H1 (cell line): ENCODE measurements around the gene ARHGAP27. TPM values are rescaled to one million over a fixed set of nuclear protein-coding genes. Genes with fewer than 3 reads are reported as not detected.

Experiments used
- CTCF ChIA-PET: fragments of 300-600 bp; sonication (Branson Sonifier 250); formaldehyde crosslinking; loops from one replicate; lab custom pipeline; 2021; ENCODE audit not compliant: partially characterized antibody; lab: Charles Lee
- POLR2A ChIA-PET: fragments of 300-600 bp; sonication (Branson Sonifier 250); formaldehyde crosslinking; loops from one replicate; lab custom pipeline; 2021; ENCODE audit warnings: inconsistent platforms; ENCODE audit not compliant: partially characterized antibody; lab: Charles Lee
- DNase-seq, 2 experiments: peaks; one replicate each; pipeline versions ENCODE4 v3.0.0 to v3.0.0-alpha.2; 2010 to 2022; ENCODE audit warnings: low spot score in 2 of 2, low read depth in 1 of 2, mixed read lengths in 1 of 2
- FAIRE-seq: peaks from 2 replicates; lab custom pipeline; 2011; peaks lifted over from hg19 to GRCh38; lab: Jason Lieb, UNC
- H2AFZ ChIP-seq: 2 replicates; pipeline ENCODE4 v1.8.1; 2012; ENCODE audit warnings: low read length, inconsistent platforms
- H2AK5ac ChIP-seq: 2 replicates; pipeline ENCODE4 v1.6.1; 2013; ENCODE audit warnings: low read depth, low read length
- H2BK120ac ChIP-seq: replicated peaks from 2 replicates; pipeline ENCODE3; 2013; ENCODE audit warnings: low read depth, low read length, inconsistent platforms
- H2BK12ac ChIP-seq: 2 replicates; pipeline ENCODE4 v1.6.1; 2013; ENCODE audit warnings: low read depth, low read length
- H2BK15ac ChIP-seq: 2 replicates; pipeline ENCODE4 v1.6.1; 2013; ENCODE audit warnings: low read length
- H2BK20ac ChIP-seq: 2 replicates; pipeline ENCODE4 v1.6.1; 2013; ENCODE audit warnings: low read length
- H2BK5ac ChIP-seq: 2 replicates; pipeline ENCODE4 v1.6.1; 2013; ENCODE audit warnings: low read depth, low read length
- H3K14ac ChIP-seq: 2 replicates; pipeline ENCODE4 v1.6.1; 2013; ENCODE audit warnings: inconsistent platforms; ENCODE audit not compliant: insufficient read length
- H3K18ac ChIP-seq: 2 replicates; pipeline ENCODE4 v1.6.1; 2013; ENCODE audit warnings: low read length; ENCODE audit errors: extremely low read depth
- H3K23ac ChIP-seq: 2 replicates; pipeline ENCODE4 v1.6.1; 2013; ENCODE audit warnings: inconsistent platforms; ENCODE audit not compliant: insufficient read length
- H3K23me2 ChIP-seq: 2 replicates; pipeline ENCODE4 v1.6.1; 2013; ENCODE audit warnings: low read depth, low read length
- H3K27ac ChIP-seq: 2 replicates; pipeline ENCODE4 v1.6.1; 2011; ENCODE audit warnings: low read depth, low read length, inconsistent platforms
- H3K27me3 ChIP-seq, 4 experiments: replicated peaks in 1 of 4; 1 replicate in 1 of 4; 2 replicates in 3 of 4; pipeline versions ENCODE4 v1.6.1 to v1.8.1; 2011 to 2013; ENCODE audit warnings: low read length in 3 of 4, mild to moderate bottlenecking in 3 of 4, inconsistent platforms in 2 of 4, mixed read lengths in 2 of 4, moderate library complexity in 1 of 4; ENCODE audit not compliant: control insufficient read depth in 3 of 4, insufficient read depth in 3 of 4; ENCODE audit errors: extremely low read depth in 1 of 4
- H3K36me3 ChIP-seq, 4 experiments: 2 replicates each; pipeline versions ENCODE4 v1.6.1 to v1.8.1; 2011 to 2013; ENCODE audit warnings: mild to moderate bottlenecking in 4 of 4, low read length in 3 of 4, moderate library complexity in 2 of 4, control low read depth in 1 of 4, inconsistent platforms in 1 of 4; ENCODE audit not compliant: insufficient read depth in 4 of 4, control insufficient read depth in 2 of 4
- H3K4ac ChIP-seq: replicated peaks from 2 replicates; pipeline ENCODE3; 2013; ENCODE audit warnings: low read length, low read depth, mixed read lengths, inconsistent platforms; ENCODE audit not compliant: insufficient read length
- H3K4me1 ChIP-seq, 4 experiments: replicated peaks in 1 of 4; 1 replicate in 1 of 4; 2 replicates in 3 of 4; pipeline versions ENCODE4 v1.6.1 to v1.8.1; 2011 to 2013; ENCODE audit warnings: low read length in 3 of 4, inconsistent platforms in 2 of 4, mixed read lengths in 1 of 4; ENCODE audit not compliant: insufficient read depth in 4 of 4, control insufficient read depth in 3 of 4
- H3K4me2 ChIP-seq, 2 experiments: 2 replicates each; pipeline versions ENCODE4 v1.6.1 to v1.8.1; 2011 to 2013; ENCODE audit warnings: low read depth in 2 of 2, low read length in 2 of 2, control low read depth in 1 of 2, inconsistent platforms in 1 of 2, mild to moderate bottlenecking in 1 of 2; ENCODE audit not compliant: insufficient read depth in 1 of 2
- H3K4me3 ChIP-seq, 4 experiments: fragments of 200-600, 300-600 bp in 1 of 4; sonication (generic), shearing (Covaris generic), sonication (Bioruptor Twin) in 1 of 4; 2 replicates each; pipeline versions ENCODE4 v1.5.1 to v1.8.1; 2011 to 2016; ENCODE audit warnings: low read length in 4 of 4, low read depth in 3 of 4, control low read depth in 2 of 4, inconsistent platforms in 2 of 4, mild to moderate bottlenecking in 2 of 4, mixed read lengths in 1 of 4, moderate library complexity in 1 of 4; ENCODE audit not compliant: insufficient read depth in 2 of 4; ENCODE audit errors: extremely low read depth in 1 of 4
- H3K56ac ChIP-seq: replicated peaks from 2 replicates; pipeline ENCODE3; 2013; ENCODE audit warnings: low read depth, mild to moderate bottlenecking, mixed read lengths, low read length, inconsistent platforms; ENCODE audit not compliant: insufficient read length
- H3K79me1 ChIP-seq: 2 replicates; pipeline ENCODE4 v1.6.1; 2013; ENCODE audit warnings: low read depth, low read length, control low read depth
- H3K79me2 ChIP-seq, 2 experiments: 2 replicates each; pipeline versions ENCODE4 v1.6.1 to v1.8.1; 2012 to 2013; ENCODE audit warnings: low read length in 2 of 2, mild to moderate bottlenecking in 2 of 2, inconsistent platforms in 1 of 2; ENCODE audit not compliant: insufficient read depth in 2 of 2, control insufficient read depth in 1 of 2
- H3K9ac ChIP-seq, 4 experiments: replicated peaks in 1 of 4; 1 replicate in 1 of 4; 2 replicates in 3 of 4; pipeline versions ENCODE4 v1.6.1 to v1.8.1; 2011 to 2013; ENCODE audit warnings: low read depth in 3 of 4, low read length in 3 of 4, control low read depth in 2 of 4, mild to moderate bottlenecking in 2 of 4, moderate library complexity in 2 of 4, inconsistent platforms in 1 of 4; ENCODE audit errors: extremely low read depth in 1 of 4
- H3K9me3 ChIP-seq, 2 experiments: 2 replicates each; pipeline versions ENCODE4 v1.6.1 to v1.8.1; 2012 to 2013; ENCODE audit warnings: mild to moderate bottlenecking in 2 of 2, moderate library complexity in 2 of 2, control low read depth in 1 of 2, inconsistent platforms in 1 of 2, low read depth in 1 of 2, low read length in 1 of 2, mixed read lengths in 1 of 2; ENCODE audit not compliant: insufficient read depth in 2 of 2
- H4K20me1 ChIP-seq, 2 experiments: replicated peaks in 1 of 2; 2 replicates each; pipeline versions ENCODE3 to v1.8.1; 2011 to 2013; ENCODE audit warnings: inconsistent platforms in 2 of 2, low read length in 2 of 2, mild to moderate bottlenecking in 1 of 2; ENCODE audit not compliant: insufficient read depth in 2 of 2, control insufficient read depth in 1 of 2
- H4K5ac ChIP-seq: 2 replicates; pipeline ENCODE4 v1.6.1; 2013; ENCODE audit warnings: low read length, low read depth, mixed read lengths, inconsistent platforms; ENCODE audit not compliant: insufficient read length
- H4K8ac ChIP-seq: 2 replicates; pipeline ENCODE4 v1.8.0; 2013; ENCODE audit warnings: mild to moderate bottlenecking, moderate library complexity, low read length, inconsistent platforms; ENCODE audit not compliant: insufficient read depth; ENCODE audit errors: extremely low read depth
- H4K91ac ChIP-seq: replicated peaks from 2 replicates; pipeline ENCODE3; 2013; ENCODE audit warnings: low read length, mixed read lengths, inconsistent platforms; ENCODE audit not compliant: insufficient read length
- ASH2L ChIP-seq: fragments of 200-600, 300-600 bp; sonication (generic); IDR thresholded peaks from one replicate; pipeline ENCODE4 v1.7.1; 2017; ENCODE audit warnings: low read length
- CBX5 ChIP-seq: fragments of 300-800, 300-1000 bp; sonication (generic); IDR thresholded peaks from 2 replicates; pipeline ENCODE4 v1.7.1; 2016; ENCODE audit warnings: antibody characterized with exemption, low read length, low read depth
- CHD1 ChIP-seq: IDR thresholded peaks from 2 replicates; pipeline ENCODE4 v1.6.1; 2012; ENCODE audit warnings: low read depth, low read length, improper control_type of control experiment
- CHD2 ChIP-seq: IDR thresholded peaks from 2 replicates; pipeline ENCODE4 v1.6.1; 2012; ENCODE audit warnings: low read length, improper control_type of control experiment
- EP300 ChIP-seq, 2 experiments: IDR thresholded peaks; 1 replicate in 1 of 2; 2 replicates in 1 of 2; pipeline ENCODE4 v1.6.1; 2011 to 2012; ENCODE audit warnings: low read depth in 2 of 2, low read length in 2 of 2, mild to moderate bottlenecking in 2 of 2, borderline replicate concordance in 1 of 2, inconsistent platforms in 1 of 2, moderate library complexity in 1 of 2
- KDM1A ChIP-seq: fragments of 200-600, 300-600 bp; sonication (generic); IDR thresholded peaks from 2 replicates; pipeline ENCODE4 v1.7.1; 2016; ENCODE audit warnings: mild to moderate bottlenecking, low read length, borderline replicate concordance
- KDM4A ChIP-seq: IDR thresholded peaks from one replicate; pipeline ENCODE4 v1.7.1; 2012; ENCODE audit warnings: low read depth, mild to moderate bottlenecking, moderate library complexity, low read length, inconsistent platforms; ENCODE audit not compliant: severe bottlenecking
- NANOG ChIP-seq: IDR thresholded peaks from 2 replicates; pipeline ENCODE4 v1.6.1; 2011; ENCODE audit warnings: low read length, low read depth, mild to moderate bottlenecking, inconsistent platforms; ENCODE audit not compliant: insufficient read depth, poor library complexity, severe bottlenecking
- NRF1 ChIP-seq: IDR thresholded peaks from 2 replicates; pipeline ENCODE4 v1.6.1; 2011; ENCODE audit warnings: mild to moderate bottlenecking, low read depth, low read length, improper control_type of control experiment
- RBBP5 ChIP-seq: IDR thresholded peaks from 2 replicates; pipeline ENCODE4 v1.7.1; 2012; ENCODE audit warnings: low read depth, mild to moderate bottlenecking, inconsistent platforms, low read length, moderate library complexity, borderline replicate concordance
- SP2 ChIP-seq: IDR thresholded peaks from 2 replicates; pipeline ENCODE4 v1.6.1; 2012; ENCODE audit warnings: mild to moderate bottlenecking, low read length, inconsistent platforms
- WGBS, 2 experiments: shearing (Covaris generic) in 1 of 2; methylation state at CpG; one replicate each; pipeline versions ENCODE4 v1.1.6 to v1.1.7; 2013 to 2015; ENCODE audit warnings: low lambda C conversion rate in 2 of 2, mixed read lengths in 2 of 2, inconsistent platforms in 1 of 2, low coverage in 1 of 2, missing lambda C conversion rate in 1 of 2; ENCODE audit not compliant: insufficient replicate concordance in 2 of 2, insufficient coverage in 1 of 2, insufficient read length in 1 of 2; ENCODE audit errors: extremely low coverage in 1 of 2, missing lambda C conversion rate in 1 of 2; 5-methylcytosine and 5-hydroxymethylcytosine counted together
- polyA plus RNA-seq, 7 experiments: library from polyadenylated mRNA; depleted of rRNA in 3 of 7; stranded (reverse) in 5 of 7; unstranded in 2 of 7; fragments of >200 nt in 5 of 7; fragments of 200-250 nt in 2 of 7; gene quantifications; 1 replicate in 5 of 7; 2 replicates in 1 of 7; 4 replicates in 1 of 7; pipeline versions ENCODE4 v1.2.1 to v1.2.3, GENCODE V29; 2011 to 2013; ENCODE audit warnings: missing spikeins in 2 of 7, mixed read lengths in 2 of 7
- total RNA-seq: library from RNA; stranded (reverse); fragmentation: NEBNext Ultra II Directional; extraction: Animal tissue kit (Norgen Biotek cat#: 25700); gene quantifications from 2 replicates; pipeline ENCODE4 v1.2.1, GENCODE V29; 2021

The ARHGAP27 gene
- total and polyA plus RNA-seq, 2 of the 8 experiments (the other 6 are each of a cell fraction or from before 2014, with no cell fraction given) = 11.6 to 13.1 TPM

- H3K4me2 ChIP-seq = no peak overlapping the region
- H4K20me1 ChIP-seq = no peaks in the 10 kb centered on the region
- H2BK20ac ChIP-seq = peak overlapping the region; percentile 51
- no peak overlapping the region for H3K27ac ChIP-seq
- no peaks in the 10 kb centered on the region for H3K23me2 ChIP-seq
- H3K18ac ChIP-seq = no peak overlapping the region
- H3K27me3 ChIP-seq = no peaks in the 10 kb centered on the region; a peak in 1 of 7 replicates
- H3K9me3 ChIP-seq = no peaks in the 10 kb centered on the region
- H3K79me2 ChIP-seq = no peaks in the 10 kb centered on the region
- no peak for DNase-seq
- peaks cover 8 to 22% (median 13%) of the 10 kb centered on the region in 4 experiments for H3K4me1 ChIP-seq
- H3K23ac ChIP-seq = no peak overlapping the region
- H3K9ac ChIP-seq = no peak overlapping the region; a peak in 1 of 7 replicates
- whole genome bisulfite sequencing, 2 experiments = 93% methylated on average over 7 of the region's 7 CpGs; no CpG with 5 or more reads in 1 of the 2 experiments
- POLR2A ChIA-PET = interaction anchor here (1.0 to 1.9 kb wide), 3 partner anchors 8 to 18 kb away, joined by 3 to 5 read pairs (median 4); no protein-coding TSS in a partner anchor
- H3K14ac ChIP-seq = no peak overlapping the region
- no peak overlapping the region for H4K8ac ChIP-seq
- peak overlapping the region; percentile 87; the same call in 1 of the 2 replicates for H2AK5ac ChIP-seq
- no peaks in the 10 kb centered on the region for H3K79me1 ChIP-seq
- CTCF ChIA-PET = interaction anchor here (1.2 to 2.0 kb wide), 9 partner anchors 9 to 135 kb away, joined by 3 to 9 read pairs (median 4); partner anchors contain the start of gene MAP3K14
- H2BK120ac ChIP-seq = peak overlapping the region; percentile 65
- H3K36me3 ChIP-seq = no peaks in the 10 kb centered on the region
- 0 out of 2 replicates have a peak overlapping the region, but pooled peaks have one; percentile 63 for H2BK15ac ChIP-seq
- H4K91ac ChIP-seq = peak overlapping the region; percentile 91
- H2AFZ ChIP-seq = no peak overlapping the region
- H4K5ac ChIP-seq = no peak overlapping the region
- no peak for FAIRE-seq
- H3K4ac ChIP-seq = no peak overlapping the region
- peak overlapping the region; percentile 92; the same call in 1 of the 2 replicates for H2BK12ac ChIP-seq
- no peak overlapping the region for H3K4me3 ChIP-seq
- TF ChIP-seq ASH2L (no peak), KDM1A (no peak), CBX5 (no peak), KDM4A (no peak), NRF1 (no peak), SP2 (no peak), CHD2 (no peak), EP300 (IDR thresholded peaks at IDR 0.05; ENCODE audit: borderline replicate concordance in 1 of 2, low read depth in 2 of 2, low read length in 2 of 2) (no peak), NANOG (no peak), CHD1 (no peak), RBBP5 (no peak)
- H3K56ac ChIP-seq = no peak overlapping the region
- peak overlapping the region; percentile 84 for H2BK5ac ChIP-seq
Measured at GRCh38 chr17:45367216-45367615, 65.5 kb downstream of the ARHGAP27 start.
